Inflammatory macrophage treated with lipopolysaccharide for 4 hours (primary cell): Measurements from ENCODE around the gene PCDH15.
"Not testable (repeated sequence)": the region's sequence is repeated elsewhere in the genome, so short reads cannot be mapped to it uniquely, and the experiment has no call there.

Experiments used
- DNase-seq: peaks from one replicate; pipeline ENCODE4 v3.0.0-alpha.2; 2020

PCDH15 gene

GRCh38 chr10:54531296-54531695 lies 269.7 kb downstream of the PCDH15 start:
- no peak for DNase-seq

GRCh38 chr10:54530299-54530698 lies 270.7 kb downstream of the PCDH15 start:
- no peak for DNase-seq

GRCh38 chr10:54525816-54526215 lies 275.2 kb downstream of the PCDH15 start:
- DNase-seq: no peak

- not testable (repeated sequence) for DNase-seq
These were observed 285.8 kb downstream of the PCDH15 start for GRCh38 chr10:54515244-54515643.

GRCh38 chr10:54503863-54504262 lies 297.2 kb downstream of the PCDH15 start:
- no peak for DNase-seq

GRCh38 chr10:54501929-54502328 lies 299.1 kb downstream of the PCDH15 start:
- DNase-seq: no peak

- DNase-seq: no peak
These were observed 304.2 kb downstream of the PCDH15 start for GRCh38 chr10:54496852-54497251.

- no peak for DNase-seq
These were observed 313.3 kb downstream of the PCDH15 start for GRCh38 chr10:54487743-54488142.

- DNase-seq: no peak
These were observed 315.1 kb downstream of the PCDH15 start for GRCh38 chr10:54485971-54486370.

- DNase-seq: no peak
These were observed 316.8 kb downstream of the PCDH15 start for GRCh38 chr10:54484186-54484585.

GRCh38 chr10:54478601-54479000 lies 322.4 kb downstream of the PCDH15 start:
- no peak for DNase-seq

GRCh38 chr10:54477738-54478137 lies 323.3 kb downstream of the PCDH15 start:
- DNase-seq: no peak

GRCh38 chr10:54470324-54470631 lies 330.8 kb downstream of the PCDH15 start:
- no peak for DNase-seq

- no peak for DNase-seq
These were observed 331.3 kb downstream of the PCDH15 start for GRCh38 chr10:54469587-54470323.

GRCh38 chr10:54454271-54454670 lies 346.8 kb downstream of the PCDH15 start:
- DNase-seq: no peak

- DNase-seq: no peak
These were observed 352.0 kb downstream of the PCDH15 start for GRCh38 chr10:54449056-54449455.

- DNase-seq: no peak
These were observed 356.9 kb downstream of the PCDH15 start for GRCh38 chr10:54444170-54444569.

- no peak for DNase-seq
These were observed 359.8 kb downstream of the PCDH15 start for GRCh38 chr10:54441275-54441674.

- no peak for DNase-seq
These were observed 366.2 kb downstream of the PCDH15 start for GRCh38 chr10:54434782-54435181.

- no peak for DNase-seq
These were observed 385.5 kb downstream of the PCDH15 start for GRCh38 chr10:54415483-54415882.

- no peak for DNase-seq
These were observed 398.5 kb downstream of the PCDH15 start for GRCh38 chr10:54402576-54402975.

- DNase-seq: no peak
These were observed 405.0 kb downstream of the PCDH15 start for GRCh38 chr10:54396031-54396430.

- not testable (repeated sequence) for DNase-seq
These were observed 406.4 kb downstream of the PCDH15 start for GRCh38 chr10:54394598-54394997.

GRCh38 chr10:54372179-54372578 lies 428.9 kb downstream of the PCDH15 start:
- DNase-seq: no peak

GRCh38 chr10:54368984-54369383 lies 432.0 kb downstream of the PCDH15 start:
- DNase-seq: no peak
